HG03103 (cell line): ENCODE results near the gene USP32.
A peak's percentile ranks its signal among the peaks of the same experiment; 100 is the strongest.

ENCODE experiments used
- ATAC-seq: cut with Tn5 transposase; IDR thresholded peaks from one replicate; pipeline ENCODE4 v1.9.1; 2021; ENCODE audit warnings: low read depth; ENCODE audit not compliant: unreplicated experiment

The USP32 gene

GRCh38 chr17:60141111-60142018 is 250.6 kb downstream of the USP32 start:
- no peak for ATAC-seq

- no peak for ATAC-seq
Observed at GRCh38 chr17:60139438-60140285, 252.3 kb downstream of the USP32 start.

- ATAC-seq = no peak
Observed at GRCh38 chr17:60138769-60139437, 253.0 kb downstream of the USP32 start.

GRCh38 chr17:60137731-60138130 is 254.2 kb downstream of the USP32 start:
- ATAC-seq = no peak

- ATAC-seq = no peak
Observed at GRCh38 chr17:60135951-60136666, 255.8 kb downstream of the USP32 start.

- peak; percentile 84 for ATAC-seq
Observed at GRCh38 chr17:60135151-60135950, 256.6 kb downstream of the USP32 start.

GRCh38 chr17:60134396-60135150 is 257.4 kb downstream of the USP32 start:
- ATAC-seq = no peak

- no peak for ATAC-seq
Observed at GRCh38 chr17:60130466-60130865, 261.5 kb downstream of the USP32 start.

- ATAC-seq = no peak
Observed at GRCh38 chr17:60129164-60129563, 262.8 kb downstream of the USP32 start.
